B cell (primary cell): ENCODE data around the gene PJVK.

Experiments used
- CTCF ChIP-seq: fragments of 200-600 bp; IDR thresholded peaks from one replicate; pipeline ENCODE4 v1.8.0; 2022; ENCODE audit warnings: antibody characterized with exemption, mild to moderate bottlenecking
- EZH2 ChIP-seq: IDR thresholded peaks from 2 replicates; pipeline ENCODE4 v1.6.1; 2012; ENCODE audit warnings: borderline replicate concordance, low read depth, mild to moderate bottlenecking, moderate library complexity, low read length; ENCODE audit not compliant: insufficient read depth, poor library complexity, severe bottlenecking

- TF ChIP-seq CTCF: no peak
- TF ChIP-seq EZH2: no peak
Measured at GRCh38 chr2:178436662-178437061, 14.5 kb upstream of the PJVK start.
